GM10266 (cell line): ENCODE measurements around the gene PROX1.

Source experiments
- DNase-seq: peaks from one replicate; pipeline ENCODE4 v3.0.0; 2012; ENCODE audit errors: extremely low spot score
- CTCF ChIP-seq: IDR thresholded peaks from 2 replicates; pipeline ENCODE4 v1.5.1; 2012; ENCODE audit warnings: mild to moderate bottlenecking, low read depth; ENCODE audit not compliant: control insufficient read depth, insufficient read depth; ENCODE audit errors: missing control alignments

The PROX1 gene

DNA sequence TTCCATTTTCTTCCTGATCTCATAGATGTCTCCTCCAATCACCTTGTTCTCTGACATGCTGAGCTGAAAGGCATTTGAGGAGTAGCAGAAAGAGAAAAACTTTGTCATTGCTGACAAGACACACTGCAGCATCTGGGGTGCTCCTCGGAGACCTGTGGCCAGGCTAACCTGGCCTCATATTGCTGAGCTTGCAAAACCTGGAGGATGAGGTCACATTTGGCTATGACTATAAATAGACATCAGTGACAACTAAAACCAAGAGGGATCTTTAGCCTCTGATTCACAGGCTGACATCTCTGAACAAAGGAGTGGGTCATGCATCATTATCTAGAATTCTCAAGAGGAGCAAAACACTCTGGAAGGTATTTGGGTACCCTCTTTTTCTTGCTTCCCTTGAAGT is 83.7 kb downstream of the PROX1 start:
- TF ChIP-seq CTCF = no peak
- DNase-seq = no peak

- no peak for TF ChIP-seq CTCF
- DNase-seq = no peak
Measured at GRCh38 chr1:214072426-214073157, 84.8 kb downstream of the PROX1 start.

DNA sequence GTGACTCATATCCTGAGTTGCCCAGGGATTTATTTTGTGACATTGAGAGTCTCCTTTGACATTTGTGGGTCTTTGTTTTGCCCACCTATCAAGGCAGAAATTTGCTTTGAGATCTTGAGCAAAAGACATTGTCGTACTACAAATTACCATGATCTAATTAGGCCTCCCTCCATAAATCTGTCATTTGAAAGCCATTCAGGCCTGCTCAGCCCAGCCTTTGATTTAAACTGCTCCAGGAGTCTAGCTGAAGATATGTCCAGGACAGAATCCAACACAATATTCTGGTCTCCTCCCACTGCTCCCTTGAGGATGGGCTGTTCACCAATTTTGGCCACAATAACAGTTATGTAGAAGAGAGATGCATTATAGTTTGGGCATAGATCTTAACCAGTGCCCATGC is 86.7 kb downstream of the PROX1 start:
- no peak for DNase-seq
- TF ChIP-seq CTCF = no peak

DNA sequence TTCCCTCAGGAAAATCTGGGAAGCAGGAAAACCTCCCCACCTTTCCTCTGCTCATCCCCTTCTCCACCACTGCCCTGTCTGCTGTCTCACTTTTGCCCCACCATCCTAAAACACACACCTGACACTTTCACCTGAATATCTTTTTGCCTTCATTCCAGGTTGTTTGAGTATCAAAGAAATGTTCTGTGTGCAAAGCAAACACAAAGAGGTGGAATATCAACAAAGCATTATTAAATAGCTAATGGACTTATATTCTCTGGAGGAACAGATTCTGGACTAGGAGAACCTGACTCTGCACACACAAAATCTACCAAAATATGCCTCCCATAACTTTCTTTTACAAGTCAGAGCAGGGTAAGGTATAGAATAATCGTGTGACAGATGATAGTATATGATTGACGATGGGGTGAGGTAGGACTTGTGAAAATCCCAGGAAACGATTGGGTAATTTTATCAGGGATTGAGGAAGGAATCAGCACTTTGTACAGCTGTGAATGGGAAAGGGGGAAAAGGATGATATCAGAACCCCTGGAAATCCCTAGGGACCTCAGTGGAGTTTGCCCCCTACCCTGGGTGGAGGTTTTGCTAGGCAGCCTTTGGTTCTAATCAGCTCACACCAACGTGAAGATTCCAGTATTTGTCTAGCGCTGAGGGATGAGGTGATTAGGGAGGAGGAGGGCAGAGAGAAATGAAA is 87.7 kb downstream of the PROX1 start:
- TF ChIP-seq CTCF = no peak

DNA sequence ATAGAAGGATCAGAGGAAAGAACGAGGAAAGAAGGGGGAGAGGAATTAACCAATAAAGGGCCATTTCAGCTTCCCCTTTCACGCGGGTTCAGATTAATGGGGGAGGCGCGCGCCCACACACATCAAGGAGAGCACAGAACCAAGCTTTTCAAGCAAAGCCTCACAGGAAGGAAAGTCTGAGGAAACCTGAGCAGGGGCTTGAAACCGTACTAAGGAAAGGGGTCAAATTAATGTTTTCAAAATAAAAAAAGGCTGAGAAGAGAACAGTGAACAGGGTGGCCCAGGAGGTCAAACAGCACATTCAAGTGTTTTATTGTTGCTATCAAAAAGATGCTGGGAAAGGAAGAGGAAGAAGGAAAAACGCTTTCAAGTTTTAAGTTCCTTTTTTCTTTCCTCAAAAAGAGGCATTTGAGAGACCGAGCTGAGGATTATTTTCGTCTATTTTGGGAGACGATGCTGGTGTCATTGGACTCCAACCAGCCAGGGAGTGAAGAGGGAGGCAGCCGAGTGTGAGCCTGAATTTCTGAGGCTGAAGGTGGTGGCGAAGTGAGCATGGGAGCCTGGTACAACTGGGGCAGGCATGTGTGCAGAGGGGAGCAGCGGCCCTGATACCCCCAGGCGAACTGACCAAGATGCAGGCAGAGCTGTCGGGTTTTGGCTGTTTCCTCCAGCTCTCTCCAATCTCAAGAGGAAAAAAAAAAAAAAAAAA is 88.4 kb downstream of the PROX1 start:
- DNase-seq = no peak
- no peak for TF ChIP-seq CTCF

More for the DNA sequence above, 87.7 kb downstream of the PROX1 start:
- no peak for DNase-seq

DNA sequence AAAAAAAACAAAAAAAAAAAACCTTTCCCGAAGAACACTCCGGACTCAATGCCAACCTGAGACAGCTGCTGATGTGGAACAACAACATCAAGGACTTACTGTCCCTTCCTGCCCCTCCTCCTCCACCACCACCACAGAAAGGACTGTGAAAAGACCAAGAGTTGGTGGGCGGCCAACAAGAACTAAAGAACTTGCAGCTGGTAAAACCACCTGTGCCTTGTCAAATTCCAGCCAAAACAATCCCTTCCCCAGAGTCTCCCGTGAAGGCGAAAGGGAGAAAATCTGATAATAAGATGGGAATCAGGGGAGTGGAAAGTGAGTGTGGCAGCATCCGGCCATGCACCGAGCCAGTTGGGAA is 88.9 kb downstream of the PROX1 start:
- no peak for TF ChIP-seq CTCF
- no peak for DNase-seq

- no peak for TF ChIP-seq CTCF
- no peak for DNase-seq
Measured at GRCh38 chr1:214078950-214079349, 91.2 kb downstream of the PROX1 start.
